ENCODE data around the gene MATCAP1. TPM values are rescaled to one million over a fixed set of nuclear protein-coding genes. Genes with fewer than 3 reads are reported as not detected.

MATCAP1 gene
- total and polyA plus RNA-seq, 4 donors = 1.5 to 4.8 (median 3.2) TPM

GRCh38 chr16:67226295-67226803 is 42.6 kb upstream of the MATCAP1 start:
- Histone ChIP-seq H3K4me3 (ENCODE audit: low read depth in 1 of 3, low read length in 3 of 3) (peak overlapping the region; percentile 81 to 98 (median 93)), H3K27ac (ENCODE audit: low read depth in 1 of 2, low read length in 2 of 2) (peak overlapping the region; percentile 49 to 70), H3K9me3 (ENCODE audit: control insufficient read depth in 4 of 4, low read length in 3 of 4) (no peaks in the 10 kb centered on the region), H3K9ac (ENCODE audit: low read depth in 1 of 2, low read length in 2 of 2) (peak overlapping the region in 1 of 2 donors; percentile 63), H3K4me1 (ENCODE audit: control insufficient read depth in 4 of 4, insufficient read depth in 4 of 4, low read length in 3 of 4) (peaks cover 2 to 47% (median 30%) of the 10 kb centered on the region in 4 donors), H3K27me3 (ENCODE audit: control insufficient read depth in 4 of 4, insufficient read depth in 4 of 4, low read length in 3 of 4) (no peaks in the 10 kb centered on the region), H3K36me3 (ENCODE audit: control insufficient read depth in 4 of 4, insufficient read depth in 3 of 4, low read depth in 1 of 4, low read length in 3 of 4) (peaks cover 7 to 19% (median 17%) of the 10 kb centered on the region in 4 donors)
- no peak for DNase-seq (ENCODE audit: low spot score)
- TF ChIP-seq NR2F2 (IDR thresholded peaks at IDR 0.05) (no peak), GABPA (IDR thresholded peaks at IDR 0.05 in 1 of 2, conservative IDR thresholded peaks at IDR 0.05 in 1 of 2) (no peak), HNF4A (conservative IDR thresholded peaks at IDR 0.05) (no peak), FOXA2 (IDR thresholded peaks at IDR 0.05) (no peak), HNF4G (IDR thresholded peaks at IDR 0.05) (no peak), EGR1 (IDR thresholded peaks at IDR 0.05; ENCODE audit: low read depth in 2 of 2) (no peak), RXRA (IDR thresholded peaks at IDR 0.05) (no peak), MAX (IDR thresholded peaks at IDR 0.05) (no peak), CTCF (IDR thresholded peaks at IDR 0.05; ENCODE audit: low read depth, low read length, missing input control) (no peak)
- WGBS = 22% methylated on average over 12 of the region's 12 CpGs

- no peaks in the 10 kb centered on the region for H3K9me3 ChIP-seq (ENCODE audit: control insufficient read depth in 4 of 4, low read length in 3 of 4)
- H3K27me3 ChIP-seq (ENCODE audit: control insufficient read depth in 4 of 4, insufficient read depth in 4 of 4, low read length in 3 of 4) = no peaks in the 10 kb centered on the region
- no peak overlapping the region for H3K27ac ChIP-seq (ENCODE audit: low read depth in 1 of 2, low read length in 2 of 2)
- 10% methylated on average over 3 of the region's 3 CpGs for WGBS
- peaks cover 2 to 38% (median 30%) of the 10 kb centered on the region in 4 donors for H3K4me1 ChIP-seq (ENCODE audit: control insufficient read depth in 4 of 4, insufficient read depth in 4 of 4, low read length in 3 of 4)
- no peak overlapping the region for H3K9ac ChIP-seq (ENCODE audit: low read depth in 1 of 2, low read length in 2 of 2)
- peaks cover 0 to 7% (median 3%) of the 10 kb centered on the region in 4 donors for H3K36me3 ChIP-seq (ENCODE audit: control insufficient read depth in 4 of 4, insufficient read depth in 3 of 4, low read depth in 1 of 4, low read length in 3 of 4)
- H3K4me3 ChIP-seq (ENCODE audit: low read depth in 1 of 3, low read length in 3 of 3) = no peak overlapping the region
- TF ChIP-seq RXRA (IDR thresholded peaks at IDR 0.05) (peak; percentile 18 to 73), HNF4A (conservative IDR thresholded peaks at IDR 0.05) (peak; percentile 54 to 66), EGR1 (IDR thresholded peaks at IDR 0.05; ENCODE audit: low read depth in 2 of 2) (peak in 1 of 2 donors; percentile 37), MAX (IDR thresholded peaks at IDR 0.05) (peak; percentile 52), FOXA2 (IDR thresholded peaks at IDR 0.05) (no peak), NR2F2 (IDR thresholded peaks at IDR 0.05) (peak; percentile 23), SP1 (IDR thresholded peaks at IDR 0.05) (peak; percentile 26), TAF1 (conservative IDR thresholded peaks at IDR 0.05) (no peak), ATF3 (IDR thresholded peaks at IDR 0.05) (no peak), RAD21 (IDR thresholded peaks at IDR 0.05) (no peak), JUND (IDR thresholded peaks at IDR 0.05) (no peak), GABPA (IDR thresholded peaks at IDR 0.05 in 1 of 2, conservative IDR thresholded peaks at IDR 0.05 in 1 of 2) (peak in 1 of 2 donors; percentile 78)
- no peak for DNase-seq (ENCODE audit: low spot score)
Measured at GRCh38 chr16:67223992-67224391, 40.2 kb upstream of the MATCAP1 start.

Measured in liver (tissue), 9 donors.